AG10803 (cell line): ENCODE results near the gene ADAMTS10.

Experiments used
- DNase-seq: peaks from one replicate; pipeline ENCODE4 v3.0.0; 2010; ENCODE audit warnings: low read depth
- H3K4me3 ChIP-seq: 2 replicates; pipeline ENCODE4 v1.5.1; 2011; ENCODE audit warnings: mild to moderate bottlenecking, low read length, control low read depth
- TF ChIP-seq, protein P1 (sequence below): conservative IDR thresholded peaks from 2 replicates; pipeline ENCODE4 v1.5.1; 2011; ENCODE audit warnings: mild to moderate bottlenecking, low read length, control low read depth, inconsistent platforms

The ADAMTS10 gene

DNA sequence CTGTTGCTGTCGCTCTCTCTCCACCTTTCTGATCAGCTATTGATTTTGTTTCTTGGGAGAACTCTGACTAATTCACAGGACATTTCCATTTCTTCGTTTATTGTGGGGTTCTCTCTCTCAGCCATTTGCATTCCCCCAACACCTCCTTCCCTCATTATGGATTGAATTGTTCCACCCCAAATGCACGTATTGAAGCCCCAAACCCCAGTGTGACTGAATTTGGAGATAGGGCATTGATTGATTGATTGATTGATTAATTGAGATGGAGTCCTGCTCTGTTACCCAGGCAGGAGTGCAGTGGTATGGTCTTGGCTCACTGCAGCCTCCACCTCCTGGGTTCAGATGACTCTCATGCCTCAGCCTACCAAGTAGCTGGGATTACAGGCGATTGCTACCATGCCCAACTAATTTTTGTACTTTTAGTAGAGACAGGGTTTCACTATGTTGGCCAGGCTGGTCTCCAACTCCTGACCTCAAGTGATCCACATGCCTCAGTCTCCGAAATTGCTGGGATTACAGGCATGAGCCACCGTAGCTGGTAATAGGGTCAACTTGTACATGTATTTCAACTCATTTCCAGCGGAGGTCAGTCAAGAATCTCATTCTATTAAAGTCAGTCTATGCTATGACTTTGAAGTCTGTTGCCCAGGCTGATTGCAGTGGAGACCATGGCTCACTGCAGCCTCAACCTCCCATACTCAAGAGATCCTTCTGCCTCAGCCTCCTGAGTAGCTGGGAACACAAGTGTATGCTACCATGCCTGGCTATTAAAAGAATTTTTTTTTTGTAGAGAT lies 33.5 kb upstream of the ADAMTS10 start:
- no peak for DNase-seq
- TF ChIP-seq, protein P1, sequence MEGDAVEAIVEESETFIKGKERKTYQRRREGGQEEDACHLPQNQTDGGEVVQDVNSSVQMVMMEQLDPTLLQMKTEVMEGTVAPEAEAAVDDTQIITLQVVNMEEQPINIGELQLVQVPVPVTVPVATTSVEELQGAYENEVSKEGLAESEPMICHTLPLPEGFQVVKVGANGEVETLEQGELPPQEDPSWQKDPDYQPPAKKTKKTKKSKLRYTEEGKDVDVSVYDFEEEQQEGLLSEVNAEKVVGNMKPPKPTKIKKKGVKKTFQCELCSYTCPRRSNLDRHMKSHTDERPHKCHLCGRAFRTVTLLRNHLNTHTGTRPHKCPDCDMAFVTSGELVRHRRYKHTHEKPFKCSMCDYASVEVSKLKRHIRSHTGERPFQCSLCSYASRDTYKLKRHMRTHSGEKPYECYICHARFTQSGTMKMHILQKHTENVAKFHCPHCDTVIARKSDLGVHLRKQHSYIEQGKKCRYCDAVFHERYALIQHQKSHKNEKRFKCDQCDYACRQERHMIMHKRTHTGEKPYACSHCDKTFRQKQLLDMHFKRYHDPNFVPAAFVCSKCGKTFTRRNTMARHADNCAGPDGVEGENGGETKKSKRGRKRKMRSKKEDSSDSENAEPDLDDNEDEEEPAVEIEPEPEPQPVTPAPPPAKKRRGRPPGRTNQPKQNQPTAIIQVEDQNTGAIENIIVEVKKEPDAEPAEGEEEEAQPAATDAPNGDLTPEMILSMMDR = no peak
- no peak overlapping the region for H3K4me3 ChIP-seq

DNA sequence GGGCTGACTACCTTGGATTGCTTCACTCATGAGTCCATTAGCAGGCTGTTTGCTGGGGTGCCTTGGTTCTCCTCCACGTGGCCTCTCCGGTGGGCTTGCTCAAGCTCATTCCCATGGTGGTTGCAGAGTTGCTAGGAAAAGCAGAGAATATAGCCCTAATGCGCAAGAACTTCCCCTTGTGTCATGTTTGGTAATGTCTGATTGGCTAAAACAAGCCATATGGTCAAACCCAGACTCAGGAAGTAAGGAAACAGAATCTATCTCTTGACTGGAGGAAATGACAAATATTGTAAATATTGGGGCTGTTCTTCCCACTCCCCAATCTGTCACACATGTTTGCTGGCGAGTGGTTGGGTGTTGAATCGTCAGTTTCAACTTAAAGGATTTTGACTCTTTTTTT lies 32.0 kb upstream of the ADAMTS10 start:
- DNase-seq = no peak
- no peak overlapping the region for H3K4me3 ChIP-seq
- TF ChIP-seq, protein P1 = no peak

DNA sequence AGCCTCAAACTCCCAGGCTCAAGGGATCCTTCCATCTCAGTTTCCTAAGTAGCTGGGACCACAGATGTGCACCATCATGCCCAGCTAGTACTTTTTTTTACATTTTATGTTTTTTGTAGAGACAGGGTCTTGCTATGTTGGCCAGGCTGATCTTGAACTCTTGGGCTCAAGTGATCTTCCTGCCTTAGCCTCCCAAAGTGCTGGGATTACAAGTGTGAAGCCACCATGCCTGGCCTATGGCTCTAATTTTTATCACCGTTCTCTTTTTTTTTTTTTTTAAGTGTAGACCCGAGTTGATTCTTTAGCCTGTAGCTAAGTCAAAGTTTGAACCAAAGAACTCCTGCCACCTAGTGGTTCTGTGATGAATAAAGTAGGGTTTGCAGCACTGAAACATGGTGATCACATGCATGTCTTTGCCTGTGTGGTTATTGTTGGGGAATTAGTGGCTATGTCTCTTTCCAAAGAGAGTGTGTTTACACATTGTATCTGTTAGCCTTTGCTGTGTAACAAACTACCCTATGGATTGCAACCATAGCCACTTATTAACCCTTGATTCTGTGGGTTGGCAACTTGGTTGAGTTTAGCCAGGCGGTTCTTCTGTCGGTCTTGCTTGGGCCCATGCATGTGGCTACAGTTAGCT lies 31.5 kb upstream of the ADAMTS10 start:
- TF ChIP-seq, protein P1 = peak; percentile 75
- no peak overlapping the region for H3K4me3 ChIP-seq
- peak; percentile 67 for DNase-seq

DNA sequence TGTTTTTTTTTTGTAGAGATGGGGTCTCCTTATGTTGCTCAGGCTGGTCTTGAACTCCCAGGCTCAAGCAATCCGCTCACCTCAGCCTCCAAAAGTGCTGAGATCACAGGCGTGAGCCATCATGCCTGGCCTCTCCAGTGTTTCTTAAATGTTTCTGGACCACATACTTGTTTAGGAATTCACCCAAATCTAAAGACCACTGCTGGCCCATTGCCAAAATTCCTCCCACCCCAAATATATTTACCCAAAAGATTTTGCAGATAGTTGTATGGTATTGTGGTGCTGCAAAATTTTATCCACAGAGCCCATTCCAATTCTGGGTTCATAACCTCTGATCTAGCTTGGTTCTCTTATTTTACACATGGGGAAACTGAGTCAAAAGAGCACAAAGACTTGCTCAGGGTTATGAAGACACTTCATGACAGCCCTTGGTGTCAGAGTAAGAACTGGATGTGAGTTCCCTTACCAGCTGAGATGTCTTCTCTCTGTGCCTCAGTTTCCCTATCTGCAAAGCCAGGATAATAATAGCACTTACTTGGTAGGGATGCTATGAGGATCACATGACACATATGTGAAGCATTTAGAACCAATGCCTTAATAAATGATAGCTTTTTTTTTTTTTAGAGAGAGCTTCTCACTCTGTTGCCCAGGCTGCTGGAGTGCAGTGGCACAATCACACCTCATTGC lies 30.8 kb upstream of the ADAMTS10 start:
- H3K4me3 ChIP-seq = no peak overlapping the region
- TF ChIP-seq, protein P1 = no peak
- DNase-seq = no peak

DNA sequence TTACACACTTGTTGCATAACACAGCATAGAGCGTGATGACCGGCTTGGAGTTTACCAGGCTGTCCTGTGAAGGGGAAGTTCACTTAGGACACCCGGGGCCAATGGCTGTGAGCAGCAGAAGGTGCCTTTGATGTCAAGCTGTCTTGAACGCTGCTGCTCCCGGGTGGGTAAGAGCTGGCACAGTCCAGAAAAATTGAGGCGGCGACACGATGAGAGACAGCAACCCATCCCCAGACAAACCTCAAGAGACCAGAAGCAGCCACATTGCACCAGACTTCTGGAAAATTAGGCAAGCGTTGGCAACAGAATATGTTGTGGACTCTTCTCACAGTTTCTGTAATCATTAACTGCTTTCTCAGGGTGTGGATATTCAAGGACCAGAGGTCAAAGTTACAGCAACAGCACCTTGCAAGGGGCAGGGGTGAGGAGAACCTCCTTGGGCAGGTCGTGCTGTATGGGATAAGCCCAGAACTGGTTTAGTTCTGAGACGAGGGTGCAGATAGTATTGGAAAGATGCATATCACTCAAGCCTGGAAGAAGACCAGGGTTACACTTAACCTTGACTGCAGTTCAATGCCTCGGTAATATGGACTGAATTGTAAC lies 30.0 kb upstream of the ADAMTS10 start:
- TF ChIP-seq, protein P1 = no peak
- no peak overlapping the region for H3K4me3 ChIP-seq
- peak; percentile 74 for DNase-seq

DNA sequence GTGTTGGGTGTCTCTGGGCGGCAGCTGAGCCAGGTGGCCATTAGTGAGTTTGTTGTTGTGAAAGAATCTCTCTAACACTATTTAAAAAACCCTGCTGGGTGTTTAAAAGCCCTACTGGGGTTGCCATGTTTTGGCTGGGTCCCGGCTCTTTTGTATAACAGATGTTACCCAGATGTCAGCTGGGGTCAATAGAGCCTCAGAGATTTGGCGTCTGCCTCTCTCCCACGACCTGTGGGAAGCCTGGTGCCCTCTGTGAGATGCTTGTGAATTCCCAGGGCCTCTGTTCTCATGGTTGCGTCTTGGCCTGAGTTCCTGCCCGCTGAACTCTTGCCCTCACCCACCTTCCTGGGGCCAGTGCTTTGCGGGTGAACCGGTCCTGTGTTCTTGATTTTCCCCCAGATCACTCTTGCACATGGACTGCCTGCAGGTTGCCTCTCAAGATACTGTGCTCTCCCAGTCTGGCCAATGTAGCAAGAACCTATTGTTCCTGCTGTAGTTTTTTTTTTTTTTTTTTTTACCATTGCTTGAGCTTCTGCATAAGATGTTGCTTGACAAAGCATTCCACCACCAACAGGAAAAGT lies 29.4 kb upstream of the ADAMTS10 start:
- H3K4me3 ChIP-seq = no peak overlapping the region
- TF ChIP-seq, protein P1 = no peak
- peak; percentile 76 for DNase-seq
